Measurements from ENCODE around the gene MSTN. TPM values are rescaled to one million over a fixed set of nuclear protein-coding genes. Genes with fewer than 3 reads are reported as not detected.

Gene MSTN
- polyA plus RNA-seq = under 1 TPM in 2 of 3 donors, not detected in 1; 0.07 to 0.10 TPM

DNA sequence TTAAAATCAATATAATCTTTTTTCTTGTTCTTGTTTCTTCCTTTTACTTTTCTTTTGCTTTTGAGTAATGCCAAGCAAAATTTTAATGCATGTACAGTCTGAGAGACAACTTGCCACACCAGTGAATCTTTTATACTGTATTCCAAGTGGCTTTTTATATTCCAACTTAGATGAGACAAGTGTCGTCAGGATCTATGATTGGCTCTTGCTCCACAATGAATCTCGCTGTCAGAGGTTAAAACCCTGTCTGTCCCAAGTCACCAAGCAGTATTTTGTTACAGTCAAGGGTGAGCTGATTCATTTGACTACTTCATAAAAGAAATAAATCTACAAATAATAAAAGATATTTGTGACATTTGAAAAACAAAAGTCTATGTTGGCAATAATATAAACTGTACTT is at the start of gene MSTN:
MSTN (minus strand) TSS at position 129 of the 400 bp plus-strand sequence. CDS start 133 bp downstream, outside the sequence.
- 60 to 82% (median 78%) methylated on average over 2 of the region's 2 CpGs for WGBS, 3 donors
- H3K27ac ChIP-seq (ENCODE audit: low read depth, low read length) = no peak within 1 kb of the TSS

DNA sequence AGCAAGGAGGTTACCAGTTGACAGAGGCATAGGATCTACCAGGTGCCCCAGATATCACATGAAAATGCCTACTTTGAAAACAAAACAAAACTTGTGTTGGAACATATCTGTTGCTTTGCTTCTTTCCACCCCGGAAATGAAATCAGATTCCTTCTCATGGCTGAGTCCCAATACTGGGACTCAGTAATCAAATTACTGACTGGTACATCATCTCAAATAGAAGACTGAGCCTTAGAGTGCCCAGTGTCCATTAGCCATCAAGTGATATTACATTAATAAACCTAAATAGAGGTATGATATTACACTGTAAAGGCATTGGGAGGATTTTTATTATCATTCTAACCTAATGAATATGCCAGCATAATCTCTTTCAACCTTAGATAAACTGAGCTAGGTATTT is 48.6 kb upstream of the MSTN start:
- 66 to 79% (median 71%) methylated on average over 1 of the region's 1 CpG for WGBS, 3 donors

DNA sequence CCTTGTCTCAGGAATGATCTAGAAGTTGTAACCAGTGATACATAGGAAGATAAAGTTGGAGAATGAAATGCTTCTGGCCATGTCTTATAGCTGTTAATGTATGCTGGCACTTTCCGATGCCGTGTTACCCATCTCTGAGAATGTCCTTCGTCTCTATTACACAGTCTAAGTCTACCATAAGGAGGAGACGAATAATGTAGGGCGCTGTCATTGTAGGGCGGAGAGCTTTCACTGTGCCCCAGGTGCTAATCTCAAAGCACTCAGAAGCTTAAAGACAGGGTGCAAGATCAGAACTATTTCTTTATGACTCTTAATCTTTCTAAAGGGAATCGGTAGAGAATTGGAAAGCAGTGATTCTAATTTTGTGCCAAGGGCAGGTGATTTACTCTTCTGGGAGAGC is 48.2 kb upstream of the MSTN start:
- no peak overlapping the region for H3K27ac ChIP-seq (ENCODE audit: low read depth, low read length)
- 91 to 97% (median 95%) methylated on average over 7 of the region's 7 CpGs for WGBS, 3 donors

More for the DNA sequence above, 48.6 kb upstream of the MSTN start:
- no peak overlapping the region for H3K27ac ChIP-seq (ENCODE audit: low read depth, low read length)

DNA sequence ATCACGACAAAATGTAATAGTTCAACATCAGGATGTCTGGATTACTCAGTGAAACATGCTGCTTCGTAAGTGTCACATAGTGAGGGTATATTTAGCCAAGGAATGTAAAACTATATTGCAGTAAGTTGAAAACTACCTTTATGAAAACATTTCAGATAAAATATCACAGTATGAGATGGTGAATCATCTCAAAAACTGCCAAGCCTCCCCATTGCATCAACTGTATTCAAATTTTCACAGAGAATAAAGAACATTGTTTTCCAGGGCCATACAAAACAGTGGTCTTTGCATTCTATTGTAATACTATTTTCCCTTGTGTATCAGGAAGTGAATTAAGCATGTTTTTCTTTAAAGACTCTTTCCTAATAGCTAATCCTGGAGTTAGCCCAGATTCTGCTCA is 47.6 kb upstream of the MSTN start:
- 85 to 90% (median 87%) methylated on average over 2 of the region's 2 CpGs for WGBS, 3 donors
- H3K27ac ChIP-seq (ENCODE audit: low read depth, low read length) = no peak overlapping the region

DNA sequence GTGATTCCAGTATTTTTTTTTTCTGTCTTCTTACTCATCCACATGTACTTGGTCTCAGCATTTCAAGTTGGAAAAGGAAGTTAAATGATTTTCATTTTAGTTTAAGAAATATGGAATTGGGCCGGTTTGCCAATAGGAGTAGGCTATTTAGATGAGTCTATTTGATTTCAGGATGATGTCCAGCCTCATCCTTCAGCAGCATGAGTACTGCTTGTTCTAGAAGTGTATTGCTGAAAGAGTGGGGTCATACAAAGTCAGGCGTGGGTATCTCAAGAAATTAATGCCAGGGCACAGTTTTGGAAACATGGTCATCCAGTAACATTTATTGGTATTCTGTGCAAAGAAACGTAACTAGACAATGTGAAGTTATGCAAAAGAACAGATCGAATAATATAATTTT is 44.9 kb upstream of the MSTN start:
- no peak overlapping the region for H3K27ac ChIP-seq (ENCODE audit: low read depth, low read length)
- WGBS, 3 donors = 75 to 90% (median 85%) methylated on average over 4 of the region's 4 CpGs

DNA sequence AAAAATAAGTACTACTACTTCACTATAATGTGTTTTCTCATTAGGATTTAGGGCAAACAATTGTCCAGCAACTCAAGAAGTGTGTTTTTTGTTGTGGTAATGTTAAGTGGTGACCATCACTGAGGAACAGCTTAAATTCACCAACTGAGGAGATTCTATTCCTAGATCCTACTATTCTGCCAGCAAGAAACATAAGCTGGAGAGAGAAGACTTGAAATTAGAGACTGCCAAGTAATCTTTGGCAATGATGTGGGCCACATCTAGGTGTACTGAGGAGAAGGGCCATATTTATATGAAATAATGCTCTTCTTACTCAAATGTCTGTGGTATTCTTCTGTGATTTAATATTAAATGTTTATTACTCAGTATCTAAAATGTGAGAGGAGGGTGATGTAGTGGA is 44.3 kb upstream of the MSTN start:
- H3K27ac ChIP-seq (ENCODE audit: low read depth, low read length) = no peak overlapping the region

DNA sequence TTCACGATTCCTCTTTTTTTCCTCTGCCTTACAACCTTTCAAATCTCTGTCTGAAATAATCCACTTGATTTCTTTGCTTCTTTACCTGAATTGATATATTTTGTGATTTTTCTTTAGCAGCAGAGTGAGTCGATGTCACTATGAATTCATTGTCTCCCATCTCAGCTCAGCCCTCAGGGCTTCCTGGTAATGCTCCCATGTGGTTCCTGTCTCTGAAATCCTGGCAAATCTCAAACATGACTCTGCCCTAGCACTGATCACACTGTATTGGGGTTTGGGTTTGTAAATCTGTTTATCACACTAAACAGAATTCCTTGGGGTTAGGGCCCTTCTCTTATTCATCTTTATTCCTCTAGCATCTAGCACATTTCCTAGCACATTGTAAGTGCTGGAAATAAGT is 43.0 kb upstream of the MSTN start:
- WGBS, 3 donors = 70 to 75% (median 73%) methylated on average over 2 of the region's 2 CpGs

DNA sequence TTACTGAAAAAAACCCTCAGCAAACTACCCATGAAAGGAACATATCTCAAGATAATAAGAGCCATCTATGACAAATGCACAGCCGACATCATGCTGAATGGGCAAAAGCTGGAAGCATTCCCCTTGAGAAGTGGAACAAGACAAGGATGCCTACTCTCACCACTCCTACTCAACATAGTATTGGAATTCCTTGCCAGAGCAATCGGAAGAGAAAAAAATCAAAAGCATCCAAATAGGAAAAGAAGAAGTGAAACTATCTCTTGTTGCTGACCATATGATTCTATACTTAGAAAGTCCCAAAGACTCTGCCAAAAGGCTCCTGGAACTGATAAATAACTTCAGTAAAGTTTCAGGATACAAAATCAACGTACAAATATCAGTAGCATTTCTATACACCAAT is 40.6 kb upstream of the MSTN start:
- 69 to 81% (median 70%) methylated on average over 3 of the region's 3 CpGs for WGBS, 3 donors
- H3K27ac ChIP-seq (ENCODE audit: low read depth, low read length) = no peak overlapping the region

More for the DNA sequence above, 43.0 kb upstream of the MSTN start:
- H3K27ac ChIP-seq (ENCODE audit: low read depth, low read length) = no peak overlapping the region

DNA sequence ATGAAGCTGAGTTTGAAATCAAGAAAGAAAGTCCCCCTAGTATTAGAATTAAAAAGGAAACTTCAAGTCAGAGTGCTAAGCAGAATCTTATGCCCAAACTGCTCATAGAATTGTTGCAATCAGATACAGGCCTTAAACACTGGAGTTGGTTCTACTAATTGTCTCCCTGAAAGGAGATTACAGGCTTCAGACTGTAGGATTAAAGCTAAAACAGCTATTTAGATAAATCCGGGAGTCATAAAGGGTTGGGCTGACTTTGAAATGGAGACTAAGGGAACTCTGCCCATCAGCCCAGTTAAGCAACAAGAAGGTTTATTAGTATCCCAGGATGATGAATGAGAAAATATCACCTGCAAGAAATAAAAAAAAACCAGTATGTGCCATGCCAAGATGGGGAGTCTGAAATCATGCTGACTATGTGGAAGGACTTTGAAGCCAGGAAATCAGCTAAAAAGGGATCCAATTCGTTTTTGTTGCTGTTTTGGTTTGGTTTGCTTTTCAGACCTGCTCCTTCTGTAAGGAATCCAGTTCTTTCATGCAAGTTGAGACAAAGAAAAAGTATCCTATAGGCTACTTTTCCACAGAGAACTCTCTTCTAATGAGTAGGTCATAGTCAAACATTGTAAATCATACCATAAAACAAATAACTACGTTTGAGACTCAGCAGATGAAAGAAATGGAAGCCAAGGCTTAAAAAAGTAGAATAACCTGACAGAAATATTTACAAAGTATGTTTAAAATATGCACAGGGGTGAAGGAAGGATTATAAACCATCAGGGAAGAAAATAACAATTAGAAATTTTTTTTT is 37.6 kb upstream of the MSTN start:
- 46 to 55% (median 48%) methylated on average over 3 of the region's 3 CpGs for WGBS, 3 donors
- no peak overlapping the region for H3K27ac ChIP-seq (ENCODE audit: low read depth, low read length)

DNA sequence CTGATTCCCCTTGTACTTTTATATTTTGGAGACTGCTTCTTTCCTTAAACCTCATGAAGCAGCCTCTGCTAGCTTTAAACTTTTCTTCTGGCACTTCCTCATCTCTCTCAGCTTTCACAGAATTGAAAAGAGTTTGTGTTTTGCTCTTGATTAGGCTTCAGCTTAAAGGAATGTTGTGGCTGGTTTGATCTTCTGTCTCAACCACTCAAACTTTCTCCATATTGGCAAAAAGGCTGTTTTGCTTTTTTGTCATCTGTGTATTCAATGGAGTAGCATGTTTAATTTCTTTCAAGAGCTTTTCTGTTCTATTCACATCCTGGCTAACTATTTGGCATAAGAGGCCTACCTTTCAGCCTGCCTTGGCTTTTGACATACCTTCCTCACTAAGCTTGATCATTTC is 36.3 kb upstream of the MSTN start:
- no peak overlapping the region for H3K27ac ChIP-seq (ENCODE audit: low read depth, low read length)

DNA sequence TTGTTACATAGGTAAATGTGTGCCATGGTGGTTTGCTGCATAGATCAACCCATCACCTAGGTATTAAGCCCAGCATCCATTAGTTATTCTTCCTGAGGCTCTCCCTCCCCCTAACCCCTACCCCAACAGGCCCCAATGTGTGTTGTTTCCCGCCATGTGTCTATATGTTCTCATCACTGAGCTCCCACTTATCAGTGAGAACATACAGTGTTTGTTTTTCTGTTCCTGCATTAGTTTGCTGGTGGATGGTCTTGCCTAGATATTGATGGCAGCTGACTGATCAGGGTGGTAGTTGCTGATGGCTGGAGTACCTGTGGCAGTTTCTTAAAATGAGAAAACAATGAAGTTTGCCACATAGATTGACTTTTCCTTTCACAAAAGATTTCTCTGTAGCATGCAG is 34.6 kb upstream of the MSTN start:
- H3K27ac ChIP-seq (ENCODE audit: low read depth, low read length) = no peak overlapping the region
- WGBS, 3 donors = 91 to 100% (median 94%) methylated on average over 1 of the region's 1 CpG

DNA sequence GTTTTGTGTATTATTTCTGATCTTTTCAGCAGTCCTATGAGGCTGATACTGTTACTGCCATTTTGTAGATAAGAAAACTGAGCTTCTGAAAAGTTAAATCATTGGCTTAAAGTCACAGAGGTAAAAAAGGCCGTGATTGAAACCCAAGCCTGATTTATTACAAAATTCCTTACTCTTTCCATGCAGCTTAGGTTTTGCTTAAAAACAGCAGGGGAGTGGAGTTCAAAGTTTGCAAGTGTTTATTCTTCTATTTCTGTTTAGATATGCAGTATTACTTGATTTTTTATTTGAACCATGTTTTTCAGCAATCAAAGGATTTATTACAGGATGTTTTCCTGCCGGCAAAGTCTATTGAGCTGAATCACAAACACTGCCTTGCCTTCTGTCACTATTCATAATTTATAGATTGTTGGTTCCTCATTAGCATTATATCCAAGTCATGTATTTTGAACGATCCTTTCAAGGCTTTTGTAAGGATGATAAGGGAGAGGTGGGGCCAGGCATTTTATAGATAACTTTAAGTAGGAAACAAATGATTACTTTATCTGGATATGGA is 31.9 kb upstream of the MSTN start:
- 30 to 34% (median 33%) methylated on average over 3 of the region's 3 CpGs for WGBS, 3 donors
- H3K27ac ChIP-seq (ENCODE audit: low read depth, low read length) = no peak overlapping the region

DNA sequence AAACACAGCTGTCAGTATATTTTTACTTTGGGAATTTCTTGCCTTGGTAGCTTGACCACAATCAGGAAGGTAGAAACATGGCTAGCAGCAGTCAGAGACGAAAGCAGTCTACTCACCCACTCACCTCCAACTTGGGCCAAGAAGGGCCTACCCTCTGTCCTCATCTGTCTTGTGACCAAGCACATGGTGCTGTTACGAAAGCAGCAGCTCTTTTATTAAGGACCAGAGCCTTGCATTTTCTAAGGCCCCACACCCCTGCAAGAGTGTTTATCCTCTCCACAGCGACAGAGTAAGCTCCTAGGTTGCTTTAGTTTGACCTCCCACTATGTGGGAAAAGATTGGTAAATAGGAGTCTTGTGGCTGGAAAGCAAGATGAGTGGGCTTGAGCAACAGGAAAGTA is 31.3 kb upstream of the MSTN start:
- 67 to 82% (median 68%) methylated on average over 3 of the region's 3 CpGs for WGBS, 3 donors
- no peak overlapping the region for H3K27ac ChIP-seq (ENCODE audit: low read depth, low read length)

DNA sequence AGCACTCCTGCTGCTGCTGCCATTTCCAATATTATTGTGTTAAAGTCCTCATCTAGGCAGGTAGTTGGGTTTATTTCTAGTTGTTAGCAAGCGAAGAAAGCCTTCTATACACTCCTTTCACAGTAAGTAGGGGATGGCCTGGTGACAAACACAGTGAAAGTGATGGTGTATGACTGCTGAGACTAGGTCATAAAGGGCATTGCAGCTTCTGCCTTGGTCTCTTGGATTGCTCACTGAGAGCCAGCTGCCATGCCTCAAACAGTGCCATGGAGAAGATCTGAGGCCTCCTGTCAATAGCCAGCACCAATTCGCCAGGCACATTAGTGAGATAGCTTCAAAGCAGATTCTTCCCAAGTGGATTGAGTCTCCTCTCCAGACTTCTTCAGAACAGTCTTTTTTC is 27.6 kb upstream of the MSTN start:
- WGBS, 3 donors = 89 to 97% (median 95%) methylated on average over 2 of the region's 2 CpGs
- no peak overlapping the region for H3K27ac ChIP-seq (ENCODE audit: low read depth, low read length)

DNA sequence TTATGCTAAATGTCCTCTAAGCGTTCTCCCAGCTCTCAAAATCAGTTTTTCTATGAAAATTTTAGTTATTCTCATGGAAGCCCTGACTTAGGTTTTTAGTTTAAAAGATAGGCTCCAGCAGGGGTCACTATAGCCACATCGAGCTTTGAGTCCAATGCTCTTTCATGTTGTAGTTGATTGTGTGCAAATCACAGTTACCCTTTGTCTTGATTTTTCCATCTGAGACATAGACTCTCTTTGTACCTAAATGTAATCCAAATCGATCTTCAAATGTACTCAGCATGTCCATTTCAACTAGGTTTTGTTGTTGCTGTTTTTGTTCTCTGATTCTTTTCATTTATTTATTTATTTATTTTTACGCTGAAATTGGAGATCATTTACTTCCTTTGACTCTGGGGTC is 26.4 kb upstream of the MSTN start:
- H3K27ac ChIP-seq (ENCODE audit: low read depth, low read length) = no peak overlapping the region
- 16 to 30% (median 19%) methylated on average over 4 of the region's 4 CpGs for WGBS, 3 donors

DNA sequence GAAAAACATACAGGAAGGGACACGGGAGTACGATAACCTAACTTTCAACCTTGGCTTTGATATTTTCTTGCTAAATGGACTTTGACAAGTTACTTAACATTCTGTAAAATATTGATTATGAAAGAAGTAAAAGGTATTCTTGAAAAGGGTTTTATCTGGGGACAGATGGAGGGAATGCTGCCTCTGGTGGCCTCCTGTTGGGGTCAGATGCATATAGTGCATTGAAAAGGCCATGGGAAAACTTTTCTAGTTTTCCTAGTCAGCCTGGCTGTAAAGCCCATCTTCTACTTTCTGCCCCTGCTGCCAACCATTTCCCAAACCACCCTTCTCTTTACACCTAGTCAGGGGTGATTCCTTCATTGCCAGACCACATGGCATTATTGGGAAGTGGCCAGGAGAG is 22.2 kb upstream of the MSTN start:
- 68 to 88% (median 72%) methylated on average over 2 of the region's 2 CpGs for WGBS, 3 donors
- H3K27ac ChIP-seq (ENCODE audit: low read depth, low read length) = no peak overlapping the region

DNA sequence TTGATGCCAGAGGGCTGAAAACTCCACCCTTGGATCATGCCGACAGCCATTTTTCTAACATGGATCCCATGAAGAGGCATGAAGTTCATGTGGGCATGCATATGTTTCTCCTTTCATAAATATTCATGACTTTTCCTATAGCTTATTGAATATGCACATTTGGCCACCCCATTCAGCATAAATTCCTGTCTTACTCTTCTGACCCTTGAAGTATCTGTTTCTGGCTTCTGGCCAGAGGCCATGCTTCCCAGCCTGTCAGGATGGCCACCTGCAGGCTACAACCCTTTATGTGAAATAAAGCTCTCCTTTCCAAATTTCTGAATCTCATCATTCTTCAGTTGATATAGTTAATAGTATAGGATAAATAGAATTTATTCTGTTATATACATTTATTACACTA is 19.6 kb upstream of the MSTN start:
- WGBS, 3 donors = 98 to 100% (median 100%) methylated on average over 1 of the region's 1 CpG

DNA sequence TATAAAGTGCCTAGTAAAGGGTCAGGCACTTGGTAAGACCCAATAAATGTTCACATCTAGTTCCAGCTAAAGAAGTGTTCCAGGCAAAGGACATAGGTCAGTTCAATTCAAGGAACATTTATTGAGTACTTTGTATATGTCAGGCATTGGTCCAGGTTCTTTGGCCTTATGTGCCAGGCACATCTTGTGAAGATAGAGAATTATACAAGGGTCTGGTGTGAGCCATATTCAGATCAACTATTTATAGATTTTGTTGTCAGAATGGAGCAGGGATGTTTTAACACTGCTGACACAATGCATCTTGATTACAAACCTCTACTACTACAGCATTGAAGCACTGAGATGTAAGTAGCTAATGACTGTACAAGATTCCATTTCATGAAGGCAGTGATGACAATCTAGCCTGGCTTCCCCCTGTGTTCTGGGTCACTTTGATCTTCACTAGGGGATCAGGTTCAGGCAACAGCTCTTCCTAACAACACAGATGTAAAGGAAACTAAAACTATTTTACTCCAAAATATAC is 18.1 kb upstream of the MSTN start:
- H3K27ac ChIP-seq (ENCODE audit: low read depth, low read length) = no peak overlapping the region

More for the DNA sequence above, 19.6 kb upstream of the MSTN start:
- H3K27ac ChIP-seq (ENCODE audit: low read depth, low read length) = no peak overlapping the region

DNA sequence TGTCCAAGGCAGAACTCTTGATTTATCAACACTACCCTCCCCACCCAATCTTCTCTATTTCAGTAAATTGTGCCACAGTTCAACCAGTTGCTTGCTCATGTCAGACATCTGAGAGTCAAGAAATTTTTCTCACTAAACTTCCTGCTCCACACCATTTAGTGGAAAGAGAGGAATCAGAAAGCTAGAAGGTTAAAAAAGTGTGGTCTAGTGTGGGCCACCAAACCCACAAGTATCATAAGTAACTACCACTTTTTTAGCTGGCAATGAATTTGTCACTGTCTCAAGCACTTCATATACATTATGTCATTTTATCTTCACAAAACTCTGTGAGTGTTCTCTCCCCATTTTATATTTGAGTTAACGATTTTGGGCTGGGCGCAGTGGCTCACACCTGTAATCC is 16.6 kb upstream of the MSTN start:
- WGBS, 3 donors = 89 to 96% (median 92%) methylated on average over 2 of the region's 2 CpGs
- H3K27ac ChIP-seq (ENCODE audit: low read depth, low read length) = no peak overlapping the region

DNA sequence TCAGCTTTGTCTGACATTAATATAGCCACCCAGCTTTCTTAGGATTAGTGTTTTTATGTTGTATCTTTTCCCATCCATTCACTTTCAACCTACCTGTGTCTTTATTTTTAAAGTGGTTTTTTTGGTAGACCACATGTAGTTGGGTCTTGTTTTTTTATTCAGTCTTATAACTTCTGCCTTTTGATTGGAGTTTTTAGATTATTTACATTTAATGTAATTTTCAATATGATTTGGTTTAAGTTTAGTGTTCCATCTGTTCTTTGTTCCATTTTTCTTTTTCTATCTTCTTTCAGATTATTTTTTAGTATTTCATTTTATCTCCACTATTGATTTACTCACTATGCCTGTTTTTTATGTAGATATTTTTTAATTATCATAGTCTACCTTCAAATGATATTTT is 13.1 kb upstream of the MSTN start:
- no peak overlapping the region for H3K27ac ChIP-seq (ENCODE audit: low read depth, low read length)

All from adipose tissue (tissue), 3 donors.